Measurements from ENCODE around the gene NHERF1.

NHERF1 gene

DNA sequence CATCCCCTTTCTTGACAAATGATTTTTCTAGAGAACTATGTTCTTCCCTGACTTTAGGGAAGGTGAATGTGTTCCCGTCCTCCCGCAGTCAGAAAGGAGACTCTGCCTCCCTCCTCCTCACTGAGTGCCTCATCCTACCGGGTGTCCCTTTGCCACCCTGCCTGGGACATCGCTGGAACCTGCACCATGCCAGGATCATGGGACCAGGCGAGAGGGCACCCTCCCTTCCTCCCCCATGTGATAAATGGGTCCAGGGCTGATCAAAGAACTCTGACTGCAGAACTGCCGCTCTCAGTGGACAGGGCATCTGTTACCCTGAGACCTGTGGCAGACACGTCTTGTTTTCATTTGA, 20.3 kb downstream of the NHERF1 start:
- no peak for TF ChIP-seq CTCF (conservative IDR thresholded peaks at IDR 0.05; ENCODE audit: low read depth, low read length)
- H3K4me1 ChIP-seq (ENCODE audit: low read depth, poor library complexity, severe bottlenecking) = peaks cover 39% of the 10 kb centered on the region
- peaks cover 2% of the 10 kb centered on the region; the same call in 1 of the 2 replicates for H4K20me1 ChIP-seq (ENCODE audit: insufficient read depth)
- no peak overlapping the region for H2AFZ ChIP-seq (ENCODE audit: low read depth)
- H3K27ac ChIP-seq = peak overlapping the region; percentile 8; the same call in 1 of the 2 replicates
- peaks cover 47% of the 10 kb centered on the region for H3K79me2 ChIP-seq (ENCODE audit: insufficient read depth, low read depth)
- H3K4me3 ChIP-seq (IDR thresholded peaks at IDR 0.05; ENCODE audit: insufficient read depth, low read depth, low read length) = no peak overlapping the region
- H3K9ac ChIP-seq = no peak overlapping the region
- H3K36me3 ChIP-seq (ENCODE audit: insufficient read depth) = no peaks in the 10 kb centered on the region; the same call in 1 of the 2 replicates
- H3K4me2 ChIP-seq = no peak overlapping the region
- H3K27me3 ChIP-seq (ENCODE audit: insufficient read depth, low read depth) = no peaks in the 10 kb centered on the region

GRCh38 chr17:74769266-74769855, 20.9 kb downstream of the NHERF1 start:
- Histone ChIP-seq H3K27ac (peak overlapping the region; percentile 8; the same call in 1 of the 2 replicates), H4K20me1 (ENCODE audit: insufficient read depth) (peaks cover 2% of the 10 kb centered on the region; the same call in 1 of the 2 replicates), H3K36me3 (ENCODE audit: insufficient read depth) (no peaks in the 10 kb centered on the region; the same call in 1 of the 2 replicates), H3K4me2 (no peak overlapping the region), H3K79me2 (ENCODE audit: insufficient read depth, low read depth) (peaks cover 46% of the 10 kb centered on the region), H3K27me3 (ENCODE audit: insufficient read depth, low read depth) (no peaks in the 10 kb centered on the region), H2AFZ (ENCODE audit: low read depth) (no peak overlapping the region), H3K4me3 (IDR thresholded peaks at IDR 0.05; ENCODE audit: insufficient read depth, low read depth, low read length) (no peak overlapping the region), H3K4me1 (ENCODE audit: low read depth, poor library complexity, severe bottlenecking) (peaks cover 42% of the 10 kb centered on the region), H3K9ac (no peak overlapping the region)
- TF ChIP-seq CTCF (conservative IDR thresholded peaks at IDR 0.05; ENCODE audit: low read depth, low read length) = no peak

- H3K27me3 ChIP-seq (ENCODE audit: insufficient read depth, low read depth) = no peaks in the 10 kb centered on the region
- H3K4me3 ChIP-seq (IDR thresholded peaks at IDR 0.05; ENCODE audit: insufficient read depth, low read depth, low read length) = no peak overlapping the region
- no peaks in the 10 kb centered on the region; the same call in 1 of the 2 replicates for H3K36me3 ChIP-seq (ENCODE audit: insufficient read depth)
- no peak overlapping the region for H3K4me2 ChIP-seq
- H2AFZ ChIP-seq (ENCODE audit: low read depth) = no peak overlapping the region
- H3K4me1 ChIP-seq (ENCODE audit: low read depth, poor library complexity, severe bottlenecking) = peaks cover 46% of the 10 kb centered on the region
- peaks cover 2% of the 10 kb centered on the region; the same call in 1 of the 2 replicates for H4K20me1 ChIP-seq (ENCODE audit: insufficient read depth)
- TF ChIP-seq CTCF (conservative IDR thresholded peaks at IDR 0.05; ENCODE audit: low read depth, low read length) = no peak
- peak overlapping the region; percentile 8; the same call in 1 of the 2 replicates for H3K27ac ChIP-seq
- peaks cover 46% of the 10 kb centered on the region for H3K79me2 ChIP-seq (ENCODE audit: insufficient read depth, low read depth)
- no peak overlapping the region for H3K9ac ChIP-seq
Observed at GRCh38 chr17:74769856-74770497, 21.5 kb downstream of the NHERF1 start.

DNA sequence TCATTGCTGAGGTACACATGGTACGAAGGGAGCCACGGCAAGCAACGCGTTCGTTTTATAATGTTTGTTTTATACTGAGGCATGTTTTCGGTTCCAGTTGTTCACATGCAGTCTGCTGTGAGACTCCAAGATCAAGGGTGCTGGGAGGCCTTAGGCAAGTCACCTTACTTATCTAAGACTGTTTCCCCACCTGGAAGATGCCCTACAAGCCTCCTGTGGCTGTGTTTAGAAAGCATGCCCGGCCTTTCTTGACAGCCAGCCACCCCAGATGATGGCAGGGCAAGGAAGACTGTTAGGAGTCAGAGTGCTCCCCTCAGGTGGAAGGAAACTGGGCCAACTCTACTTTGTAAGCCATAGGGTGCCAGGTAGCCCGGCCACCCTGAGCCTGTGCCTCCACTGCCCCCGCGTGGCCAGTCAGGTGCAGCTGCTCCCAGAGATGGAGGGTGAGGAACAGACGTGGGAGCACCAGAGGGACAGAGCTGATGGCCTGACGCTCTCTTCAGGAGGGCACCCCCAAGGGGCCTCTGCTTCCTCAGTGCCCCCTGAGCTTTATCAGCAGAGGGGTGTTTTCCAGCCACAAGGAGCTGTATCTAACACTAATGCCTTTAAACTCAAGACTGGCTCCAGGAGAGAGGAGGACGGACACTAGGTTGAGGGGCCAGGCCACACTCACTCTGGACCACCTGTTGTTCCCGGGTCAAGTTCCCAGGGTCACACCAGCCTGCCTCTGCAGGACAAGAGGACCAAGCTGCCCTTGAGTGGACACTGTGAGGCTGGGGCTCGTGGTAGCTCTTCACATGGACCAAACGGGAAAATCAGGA, 22.3 kb downstream of the NHERF1 start:
- Histone ChIP-seq H3K79me2 (ENCODE audit: insufficient read depth, low read depth) (peaks cover 47% of the 10 kb centered on the region), H4K20me1 (ENCODE audit: insufficient read depth) (peaks cover 2% of the 10 kb centered on the region; the same call in 1 of the 2 replicates), H3K27me3 (ENCODE audit: insufficient read depth, low read depth) (no peaks in the 10 kb centered on the region), H3K4me2 (no peak overlapping the region), H3K9ac (no peak overlapping the region), H3K4me3 (IDR thresholded peaks at IDR 0.05; ENCODE audit: insufficient read depth, low read depth, low read length) (no peak overlapping the region), H3K4me1 (ENCODE audit: low read depth, poor library complexity, severe bottlenecking) (peaks cover 47% of the 10 kb centered on the region), H3K36me3 (ENCODE audit: insufficient read depth) (no peaks in the 10 kb centered on the region; the same call in 1 of the 2 replicates), H3K27ac (peak overlapping the region; percentile 8; the same call in 1 of the 2 replicates), H2AFZ (ENCODE audit: low read depth) (no peak overlapping the region)
- peak; percentile 85 for TF ChIP-seq CTCF (conservative IDR thresholded peaks at IDR 0.05; ENCODE audit: low read depth, low read length)

Measured in KMS-11 (cell line).